Astrocyte of the cerebellum (primary cell): Measurements from ENCODE around the gene NSG1.

Experiments
- DNase-seq: peaks from one replicate; pipeline ENCODE4 v3.0.0-alpha.2; 2011; ENCODE audit warnings: low read depth
- H3K4me3 ChIP-seq: 2 replicates; pipeline ENCODE4 v1.5.1; 2011; ENCODE audit warnings: mild to moderate bottlenecking, low read depth, low read length, moderate library complexity
- in situ Hi-C: cut with HindIII; loops from 2 replicates; pipeline ENCODE4 v1.10.0; 2017; ENCODE audit warnings: low sequenced_read_pairs
- TF ChIP-seq, protein P1 (sequence below): IDR thresholded peaks from 2 replicates; pipeline ENCODE4 v1.5.1; 2012; ENCODE audit warnings: low read length, low read depth, moderate library complexity, mild to moderate bottlenecking; ENCODE audit errors: missing control alignments

The NSG1 gene

DNA sequence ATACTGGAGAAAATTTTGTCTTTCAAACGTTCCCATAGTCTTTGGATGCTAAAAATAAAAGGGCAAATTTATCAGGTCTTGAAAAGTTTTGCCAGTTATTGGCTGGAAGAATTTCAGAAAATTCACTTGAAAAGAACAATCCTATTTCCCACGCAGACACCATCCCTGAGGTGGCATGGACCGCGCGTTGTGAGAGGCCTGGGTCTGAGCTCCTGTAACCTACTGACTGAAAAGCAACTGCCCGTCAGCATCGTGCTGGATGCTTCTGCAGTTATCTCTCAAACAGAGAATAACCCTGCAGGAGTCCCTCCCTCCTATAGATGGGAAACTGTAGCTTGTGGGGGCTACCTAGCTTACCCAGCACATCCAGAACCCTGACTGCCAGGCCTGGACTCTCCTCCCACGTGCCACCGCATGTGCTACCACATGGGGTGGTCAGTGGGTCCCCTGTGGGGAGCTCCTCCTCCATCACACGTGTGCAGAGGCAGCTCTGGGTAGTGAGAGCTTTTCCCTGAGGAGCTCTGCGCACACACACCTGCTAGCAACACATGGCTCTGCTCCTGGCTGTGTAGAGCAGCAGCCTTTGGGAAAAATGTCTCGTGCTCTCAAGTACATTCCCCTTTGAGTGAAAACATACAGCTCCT is 36.1 kb downstream of the NSG1 start:
- H3K4me3 ChIP-seq: no peak overlapping the region
- in situ Hi-C loops: loop anchor here (5.0 kb wide), 1 partner anchor 41 kb away; no protein-coding TSS in a partner anchor
- TF ChIP-seq, protein P1, sequence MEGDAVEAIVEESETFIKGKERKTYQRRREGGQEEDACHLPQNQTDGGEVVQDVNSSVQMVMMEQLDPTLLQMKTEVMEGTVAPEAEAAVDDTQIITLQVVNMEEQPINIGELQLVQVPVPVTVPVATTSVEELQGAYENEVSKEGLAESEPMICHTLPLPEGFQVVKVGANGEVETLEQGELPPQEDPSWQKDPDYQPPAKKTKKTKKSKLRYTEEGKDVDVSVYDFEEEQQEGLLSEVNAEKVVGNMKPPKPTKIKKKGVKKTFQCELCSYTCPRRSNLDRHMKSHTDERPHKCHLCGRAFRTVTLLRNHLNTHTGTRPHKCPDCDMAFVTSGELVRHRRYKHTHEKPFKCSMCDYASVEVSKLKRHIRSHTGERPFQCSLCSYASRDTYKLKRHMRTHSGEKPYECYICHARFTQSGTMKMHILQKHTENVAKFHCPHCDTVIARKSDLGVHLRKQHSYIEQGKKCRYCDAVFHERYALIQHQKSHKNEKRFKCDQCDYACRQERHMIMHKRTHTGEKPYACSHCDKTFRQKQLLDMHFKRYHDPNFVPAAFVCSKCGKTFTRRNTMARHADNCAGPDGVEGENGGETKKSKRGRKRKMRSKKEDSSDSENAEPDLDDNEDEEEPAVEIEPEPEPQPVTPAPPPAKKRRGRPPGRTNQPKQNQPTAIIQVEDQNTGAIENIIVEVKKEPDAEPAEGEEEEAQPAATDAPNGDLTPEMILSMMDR: no peak
- no peak for DNase-seq

DNA sequence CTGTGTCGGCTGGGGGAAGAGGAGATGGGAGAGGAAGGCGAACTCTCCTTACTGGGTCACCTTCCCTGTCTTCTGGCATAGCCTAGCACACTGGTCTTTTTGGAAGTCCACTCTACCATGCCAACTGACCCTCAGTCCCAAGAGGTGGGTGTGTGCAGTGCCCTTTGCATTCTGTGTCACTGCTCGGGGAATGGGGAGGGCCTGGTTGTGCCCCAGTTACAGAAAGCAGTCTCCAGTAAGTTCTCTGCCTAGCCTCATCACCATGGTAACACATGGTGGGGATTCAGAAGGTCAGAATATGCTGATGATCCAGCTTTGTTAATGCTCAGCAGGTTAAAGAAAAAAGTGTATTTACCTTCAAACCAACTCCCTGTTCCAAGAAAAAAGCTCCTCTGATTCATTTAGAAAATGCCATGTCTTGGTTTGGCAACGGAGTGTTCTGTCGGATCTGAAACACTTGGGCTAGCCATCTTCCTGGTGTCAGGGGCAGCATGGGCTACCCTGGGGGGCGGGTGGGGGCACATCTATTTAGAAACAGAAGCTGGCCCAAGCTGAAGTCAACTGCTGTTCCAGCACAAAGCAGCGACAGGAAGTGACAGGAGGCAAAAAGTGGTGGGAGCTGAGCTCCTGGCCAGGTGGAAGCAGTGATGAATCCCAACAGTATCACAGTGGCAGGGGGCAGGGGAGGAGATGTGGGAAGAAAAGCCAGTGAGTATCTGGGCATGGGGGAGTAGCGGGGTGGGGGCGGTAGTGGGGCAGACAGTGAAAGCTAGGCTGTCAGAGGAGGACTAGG is 37.0 kb downstream of the NSG1 start:
- no peak for DNase-seq
- in situ Hi-C loops: loop anchor here (5.0 kb wide), 1 partner anchor 42 kb away; no protein-coding TSS in a partner anchor
- H3K4me3 ChIP-seq: no peak overlapping the region
- TF ChIP-seq, protein P1: no peak

DNA sequence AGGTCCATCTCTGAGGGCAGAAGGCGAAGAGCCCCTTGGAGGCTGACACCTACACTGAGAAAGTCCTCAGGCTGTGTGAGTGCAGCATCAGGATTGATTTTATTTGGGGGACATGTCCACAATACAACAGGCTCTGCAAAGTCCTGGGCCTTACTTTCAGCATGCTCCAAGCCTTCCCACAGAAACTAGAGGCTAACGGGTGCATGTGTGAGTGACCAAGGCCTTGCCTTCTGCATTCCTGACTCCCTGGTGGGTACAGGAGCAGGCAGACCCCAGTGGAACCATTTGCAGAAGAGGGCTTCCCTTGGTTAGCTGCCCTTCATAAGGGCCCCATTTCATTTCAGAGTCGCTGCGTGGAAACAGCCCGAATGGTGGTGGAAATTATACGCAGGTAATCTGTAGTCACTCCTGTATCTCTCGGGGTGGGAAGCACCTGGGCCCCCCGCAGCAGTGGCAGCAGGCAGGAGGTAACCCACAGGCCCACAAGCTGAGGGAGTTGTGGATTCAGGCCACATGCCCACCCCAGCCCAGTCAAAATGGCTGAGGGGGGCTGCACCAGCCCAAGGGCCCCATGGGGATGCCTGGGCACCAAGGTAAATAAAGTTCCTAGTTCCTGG is 37.7 kb downstream of the NSG1 start:
- in situ Hi-C loops: loop anchor here (5.0 kb wide), 1 partner anchor 42 kb away; no protein-coding TSS in a partner anchor
- no peak for DNase-seq
- TF ChIP-seq, protein P1: no peak
- no peak overlapping the region for H3K4me3 ChIP-seq

DNA sequence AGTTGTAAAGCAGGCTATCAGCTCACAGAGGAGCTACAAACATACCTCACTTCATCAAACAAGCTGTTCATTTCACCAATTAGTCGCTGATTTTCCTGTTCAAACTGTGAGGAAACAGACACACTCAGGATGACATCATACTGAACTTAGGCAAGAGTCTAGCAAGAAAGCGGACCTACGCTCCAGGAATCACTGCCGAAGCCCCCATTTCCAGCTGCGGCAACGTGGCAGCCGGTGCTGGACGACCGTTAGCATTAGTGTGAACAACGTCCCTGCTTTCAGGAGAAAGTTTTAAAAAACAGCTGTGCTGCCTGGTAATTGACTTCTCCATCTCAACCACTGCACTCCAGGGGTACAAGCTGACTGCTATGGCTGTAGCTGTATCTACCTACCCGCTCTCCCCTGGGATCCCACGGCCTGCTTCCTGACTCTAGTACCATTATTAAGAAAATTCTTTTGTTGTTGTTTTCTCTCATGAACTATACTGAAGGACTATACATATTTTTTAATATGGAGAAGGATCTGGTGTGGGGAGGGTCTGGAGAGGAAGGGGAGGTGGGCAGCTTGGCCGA is 38.3 kb downstream of the NSG1 start:
- in situ Hi-C loops: no loop called here
- TF ChIP-seq, protein P1: no peak
- DNase-seq: no peak
- no peak overlapping the region for H3K4me3 ChIP-seq

DNA sequence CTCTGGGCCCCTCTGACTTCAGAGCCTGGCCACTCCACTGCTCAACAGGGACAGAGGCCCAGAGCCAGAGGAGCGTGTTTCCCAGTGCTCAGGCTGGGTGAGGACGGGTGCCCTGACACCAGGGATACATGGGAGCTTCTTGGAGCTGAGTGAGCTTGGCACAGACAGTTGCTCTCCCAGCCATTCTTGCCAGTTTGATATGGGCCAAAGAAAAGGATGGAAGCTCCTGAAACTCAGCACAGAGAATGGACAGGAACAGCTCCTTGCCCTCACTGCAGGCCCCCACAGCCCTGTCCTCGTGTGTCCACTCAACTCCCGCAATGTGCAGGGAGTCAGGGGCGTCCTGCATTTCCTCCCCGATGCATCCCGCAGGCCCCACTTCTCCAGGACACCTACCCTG is 38.8 kb downstream of the NSG1 start:
- no peak for DNase-seq
- in situ Hi-C loops: no loop called here
- TF ChIP-seq, protein P1: no peak

DNA sequence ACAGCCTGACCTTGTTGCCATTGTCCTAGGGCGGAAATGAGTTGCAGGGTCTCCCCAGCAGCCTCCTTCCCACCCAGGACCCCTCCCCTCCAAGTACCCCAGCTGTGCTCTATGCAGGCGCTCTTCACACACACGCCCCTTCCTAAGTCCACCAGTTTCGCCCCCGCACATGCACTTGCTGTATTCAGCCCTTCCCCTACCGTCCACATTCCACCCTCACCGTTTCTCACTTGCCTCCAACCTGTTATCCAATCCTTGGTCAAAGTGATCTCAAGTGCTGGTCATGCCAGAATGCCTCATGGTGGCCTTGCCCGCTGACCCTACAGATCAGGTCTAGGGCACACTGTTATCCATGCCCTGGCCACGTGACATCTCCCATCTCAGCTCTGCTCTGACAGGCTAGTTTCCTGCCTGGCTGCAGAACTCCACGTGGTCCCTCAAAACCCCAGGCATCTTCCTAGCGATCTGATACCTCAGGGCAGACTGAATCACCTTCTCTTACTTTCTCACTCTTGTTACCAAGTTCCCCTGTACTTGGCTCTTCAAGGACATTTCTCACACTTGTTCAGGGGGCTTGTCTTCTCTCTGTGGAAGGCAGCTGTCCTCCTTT is 39.7 kb downstream of the NSG1 start:
- no peak overlapping the region for H3K4me3 ChIP-seq
- in situ Hi-C loops: no loop called here
- no peak for DNase-seq
- TF ChIP-seq, protein P1: no peak

More for the DNA sequence above, 38.8 kb downstream of the NSG1 start:
- no peak overlapping the region for H3K4me3 ChIP-seq
